ENCODE measurements around the gene ANKFY1. TPM values are rescaled to one million over a fixed set of nuclear protein-coding genes. Genes with fewer than 3 reads are reported as not detected.
A peak's percentile ranks its signal among the peaks of the same experiment; 100 is the strongest.

Gene ANKFY1
- total RNA-seq, 1 experiment from 2014 or later = 46.8 TPM

DNA sequence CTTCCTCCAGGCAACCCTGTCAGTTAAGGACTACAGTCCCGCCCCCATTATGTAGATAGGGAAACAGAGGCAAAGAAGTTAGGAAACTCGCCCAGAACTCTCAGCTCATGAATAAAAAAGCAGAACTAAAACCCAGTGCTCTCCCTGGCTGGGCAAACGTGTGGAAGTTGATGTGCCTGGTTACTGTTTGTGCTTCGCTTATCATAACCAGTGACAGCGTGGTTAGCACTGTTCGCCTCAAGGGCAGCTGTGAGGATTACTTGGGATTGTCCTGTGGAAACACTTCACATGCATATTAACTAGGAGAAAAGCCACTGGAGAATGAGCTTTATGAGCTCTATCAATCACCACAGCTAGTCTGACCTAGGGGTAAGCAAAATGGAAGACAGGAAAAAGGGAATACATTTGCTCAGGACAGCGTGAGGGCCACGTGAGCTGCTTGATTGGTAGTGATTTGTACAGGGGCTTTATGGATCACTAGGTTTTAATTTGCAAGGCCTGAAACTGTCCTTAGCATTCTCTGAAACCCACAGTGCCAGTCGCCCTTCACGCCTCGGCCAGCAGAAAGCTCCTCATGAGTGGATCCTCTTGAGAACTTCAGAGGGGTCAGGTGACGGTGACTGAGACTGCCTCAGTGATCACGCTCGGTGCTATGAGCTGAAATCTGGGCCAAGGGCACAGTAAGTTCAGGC, 100.9 kb downstream of the ANKFY1 start (continued):
- TF ChIP-seq, protein P1, sequence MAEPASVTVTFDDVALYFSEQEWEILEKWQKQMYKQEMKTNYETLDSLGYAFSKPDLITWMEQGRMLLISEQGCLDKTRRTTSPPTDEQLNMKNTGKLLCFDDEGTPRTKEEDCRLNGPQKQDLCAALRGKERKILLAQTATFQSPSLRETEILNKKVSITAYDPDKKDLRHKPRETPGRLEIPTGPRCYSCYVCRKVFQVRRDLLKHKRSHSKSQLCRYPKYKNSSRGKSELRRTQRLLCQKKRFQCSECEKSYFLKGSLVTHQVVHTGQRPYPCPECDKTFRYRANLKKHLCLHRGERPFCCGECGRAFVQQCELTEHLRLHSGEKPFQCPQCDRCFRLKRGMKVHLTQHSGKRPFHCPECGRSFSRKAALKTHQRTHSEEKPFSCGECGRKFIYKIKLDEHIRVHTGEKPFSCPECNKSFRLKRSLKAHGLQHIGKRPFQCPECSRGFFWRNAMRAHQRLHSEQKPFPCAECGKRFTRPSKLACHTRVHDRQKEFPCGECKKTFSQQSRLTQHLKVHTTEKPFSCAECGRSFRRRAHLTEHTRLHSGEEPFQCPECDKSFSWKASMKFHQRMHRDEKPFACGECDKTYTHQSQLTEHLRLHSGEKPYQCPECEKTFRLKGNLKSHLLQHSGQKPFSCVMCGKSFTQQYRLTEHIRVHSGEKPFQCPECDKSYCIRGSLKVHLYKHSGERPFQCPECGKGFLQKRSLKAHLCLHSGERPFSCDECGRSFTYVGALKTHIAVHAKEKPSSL (CRISPR knock-in tag; conservative IDR thresholded peaks at IDR 0.05) = no peak
- no peak for TF ChIP-seq NFYB (CRISPR knock-in tag; conservative IDR thresholded peaks at IDR 0.05; ENCODE audit: low read depth)
- TF ChIP-seq, protein P2, sequence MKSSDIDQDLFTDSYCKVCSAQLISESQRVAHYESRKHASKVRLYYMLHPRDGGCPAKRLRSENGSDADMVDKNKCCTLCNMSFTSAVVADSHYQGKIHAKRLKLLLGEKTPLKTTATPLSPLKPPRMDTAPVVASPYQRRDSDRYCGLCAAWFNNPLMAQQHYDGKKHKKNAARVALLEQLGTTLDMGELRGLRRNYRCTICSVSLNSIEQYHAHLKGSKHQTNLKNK (CRISPR knock-in tag; IDR thresholded peaks at IDR 0.05) = no peak
- no peak for TF ChIP-seq ELF4 (CRISPR knock-in tag; IDR thresholded peaks at IDR 0.05; ENCODE audit: low read depth)

DNA sequence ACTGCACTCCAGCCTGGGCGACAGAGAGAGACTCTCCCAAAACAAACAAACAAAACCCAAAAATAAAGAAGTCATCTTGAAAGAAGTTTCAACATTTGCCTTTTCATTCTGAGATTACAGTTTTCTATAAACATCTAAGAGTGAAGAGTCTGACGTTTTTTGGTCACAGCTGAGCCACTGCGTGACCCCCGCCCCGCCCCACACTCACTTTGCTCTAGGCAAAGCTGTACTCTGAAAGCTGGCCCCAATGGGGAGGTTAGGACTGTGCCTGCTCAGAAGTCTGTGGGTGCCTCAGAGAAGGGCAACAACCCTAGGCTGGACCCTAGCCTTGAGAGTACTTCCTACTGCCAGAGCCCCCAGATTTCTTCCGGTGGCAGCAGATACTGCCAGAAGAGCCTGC, 101.5 kb downstream of the ANKFY1 start:
- Mint-ChIP-seq H3K27me3 (ENCODE audit: low read depth) (no peaks in the 10 kb centered on the region), H3K4me1 (peaks cover 16% of the 10 kb centered on the region), H3K36me3 (peaks cover 24% of the 10 kb centered on the region), H3K27ac (peak overlapping the region; percentile 28; the same call in 1 of the 2 replicates), H3K4me3 (no peak overlapping the region), H3K9me3 (no peaks in the 10 kb centered on the region)
- ChIA-PET CTCF (interaction anchor here (0.7 to 3.1 kb wide), 5 partner anchors 12 to 251 kb away, joined by 3 to 13 read pairs (median 4); no protein-coding TSS in a partner anchor), POLR2A (interaction anchor here (0.9 kb wide), 1 partner anchor 19 kb away, joined by 3 read pairs; the partner anchor contains the start of genes CYB5D2 and ZZEF1)
- ATAC-seq (no peak; the same call in 1 of the 2 replicates), DNase-seq (ENCODE audit: low spot score) (no peak)
- no peak for TF ChIP-seq ZNF423 (CRISPR knock-in tag; IDR thresholded peaks at IDR 0.05)
- TF ChIP-seq JUN (CRISPR knock-in tag; IDR thresholded peaks at IDR 0.05) = no peak
- TF ChIP-seq ESRRA (CRISPR knock-in tag; IDR thresholded peaks at IDR 0.05; ENCODE audit: borderline replicate concordance) = no peak
- TF ChIP-seq SP1 (CRISPR knock-in tag; conservative IDR thresholded peaks at IDR 0.05) = no peak
- no peak for TF ChIP-seq ETV6 (CRISPR knock-in tag; IDR thresholded peaks at IDR 0.05)
- TF ChIP-seq, protein P3, sequence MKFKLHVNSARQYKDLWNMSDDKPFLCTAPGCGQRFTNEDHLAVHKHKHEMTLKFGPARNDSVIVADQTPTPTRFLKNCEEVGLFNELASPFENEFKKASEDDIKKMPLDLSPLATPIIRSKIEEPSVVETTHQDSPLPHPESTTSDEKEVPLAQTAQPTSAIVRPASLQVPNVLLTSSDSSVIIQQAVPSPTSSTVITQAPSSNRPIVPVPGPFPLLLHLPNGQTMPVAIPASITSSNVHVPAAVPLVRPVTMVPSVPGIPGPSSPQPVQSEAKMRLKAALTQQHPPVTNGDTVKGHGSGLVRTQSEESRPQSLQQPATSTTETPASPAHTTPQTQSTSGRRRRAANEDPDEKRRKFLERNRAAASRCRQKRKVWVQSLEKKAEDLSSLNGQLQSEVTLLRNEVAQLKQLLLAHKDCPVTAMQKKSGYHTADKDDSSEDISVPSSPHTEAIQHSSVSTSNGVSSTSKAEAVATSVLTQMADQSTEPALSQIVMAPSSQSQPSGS (CRISPR knock-in tag; IDR thresholded peaks at IDR 0.05; ENCODE audit: borderline replicate concordance, low read depth) = no peak
- TF ChIP-seq, protein P4, sequence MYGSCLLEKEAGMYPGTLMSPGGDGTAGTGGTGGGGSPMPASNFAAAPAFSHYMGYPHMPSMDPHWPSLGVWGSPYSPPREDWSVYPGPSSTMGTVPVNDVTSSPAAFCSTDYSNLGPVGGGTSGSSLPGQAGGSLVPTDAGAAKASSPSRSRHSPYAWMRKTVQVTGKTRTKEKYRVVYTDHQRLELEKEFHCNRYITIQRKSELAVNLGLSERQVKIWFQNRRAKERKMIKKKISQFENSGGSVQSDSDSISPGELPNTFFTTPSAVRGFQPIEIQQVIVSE (CRISPR knock-in tag; IDR thresholded peaks at IDR 0.05; ENCODE audit: borderline replicate concordance) = no peak
- TF ChIP-seq, protein P5, sequence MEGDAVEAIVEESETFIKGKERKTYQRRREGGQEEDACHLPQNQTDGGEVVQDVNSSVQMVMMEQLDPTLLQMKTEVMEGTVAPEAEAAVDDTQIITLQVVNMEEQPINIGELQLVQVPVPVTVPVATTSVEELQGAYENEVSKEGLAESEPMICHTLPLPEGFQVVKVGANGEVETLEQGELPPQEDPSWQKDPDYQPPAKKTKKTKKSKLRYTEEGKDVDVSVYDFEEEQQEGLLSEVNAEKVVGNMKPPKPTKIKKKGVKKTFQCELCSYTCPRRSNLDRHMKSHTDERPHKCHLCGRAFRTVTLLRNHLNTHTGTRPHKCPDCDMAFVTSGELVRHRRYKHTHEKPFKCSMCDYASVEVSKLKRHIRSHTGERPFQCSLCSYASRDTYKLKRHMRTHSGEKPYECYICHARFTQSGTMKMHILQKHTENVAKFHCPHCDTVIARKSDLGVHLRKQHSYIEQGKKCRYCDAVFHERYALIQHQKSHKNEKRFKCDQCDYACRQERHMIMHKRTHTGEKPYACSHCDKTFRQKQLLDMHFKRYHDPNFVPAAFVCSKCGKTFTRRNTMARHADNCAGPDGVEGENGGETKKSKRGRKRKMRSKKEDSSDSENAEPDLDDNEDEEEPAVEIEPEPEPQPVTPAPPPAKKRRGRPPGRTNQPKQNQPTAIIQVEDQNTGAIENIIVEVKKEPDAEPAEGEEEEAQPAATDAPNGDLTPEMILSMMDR (IDR thresholded peaks at IDR 0.05) = no peak
- TF ChIP-seq, protein P6, sequence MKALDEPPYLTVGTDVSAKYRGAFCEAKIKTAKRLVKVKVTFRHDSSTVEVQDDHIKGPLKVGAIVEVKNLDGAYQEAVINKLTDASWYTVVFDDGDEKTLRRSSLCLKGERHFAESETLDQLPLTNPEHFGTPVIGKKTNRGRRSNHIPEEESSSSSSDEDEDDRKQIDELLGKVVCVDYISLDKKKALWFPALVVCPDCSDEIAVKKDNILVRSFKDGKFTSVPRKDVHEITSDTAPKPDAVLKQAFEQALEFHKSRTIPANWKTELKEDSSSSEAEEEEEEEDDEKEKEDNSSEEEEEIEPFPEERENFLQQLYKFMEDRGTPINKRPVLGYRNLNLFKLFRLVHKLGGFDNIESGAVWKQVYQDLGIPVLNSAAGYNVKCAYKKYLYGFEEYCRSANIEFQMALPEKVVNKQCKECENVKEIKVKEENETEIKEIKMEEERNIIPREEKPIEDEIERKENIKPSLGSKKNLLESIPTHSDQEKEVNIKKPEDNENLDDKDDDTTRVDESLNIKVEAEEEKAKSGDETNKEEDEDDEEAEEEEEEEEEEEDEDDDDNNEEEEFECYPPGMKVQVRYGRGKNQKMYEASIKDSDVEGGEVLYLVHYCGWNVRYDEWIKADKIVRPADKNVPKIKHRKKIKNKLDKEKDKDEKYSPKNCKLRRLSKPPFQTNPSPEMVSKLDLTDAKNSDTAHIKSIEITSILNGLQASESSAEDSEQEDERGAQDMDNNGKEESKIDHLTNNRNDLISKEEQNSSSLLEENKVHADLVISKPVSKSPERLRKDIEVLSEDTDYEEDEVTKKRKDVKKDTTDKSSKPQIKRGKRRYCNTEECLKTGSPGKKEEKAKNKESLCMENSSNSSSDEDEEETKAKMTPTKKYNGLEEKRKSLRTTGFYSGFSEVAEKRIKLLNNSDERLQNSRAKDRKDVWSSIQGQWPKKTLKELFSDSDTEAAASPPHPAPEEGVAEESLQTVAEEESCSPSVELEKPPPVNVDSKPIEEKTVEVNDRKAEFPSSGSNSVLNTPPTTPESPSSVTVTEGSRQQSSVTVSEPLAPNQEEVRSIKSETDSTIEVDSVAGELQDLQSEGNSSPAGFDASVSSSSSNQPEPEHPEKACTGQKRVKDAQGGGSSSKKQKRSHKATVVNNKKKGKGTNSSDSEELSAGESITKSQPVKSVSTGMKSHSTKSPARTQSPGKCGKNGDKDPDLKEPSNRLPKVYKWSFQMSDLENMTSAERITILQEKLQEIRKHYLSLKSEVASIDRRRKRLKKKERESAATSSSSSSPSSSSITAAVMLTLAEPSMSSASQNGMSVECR (CRISPR knock-in tag; IDR thresholded peaks at IDR 0.05; ENCODE audit: borderline replicate concordance) = no peak
- TF ChIP-seq NFATC4 (CRISPR knock-in tag; IDR thresholded peaks at IDR 0.05) = no peak
- TF ChIP-seq FOXP1 (CRISPR knock-in tag; IDR thresholded peaks at IDR 0.05; ENCODE audit: borderline replicate concordance) = no peak
- TF ChIP-seq, protein P7, sequence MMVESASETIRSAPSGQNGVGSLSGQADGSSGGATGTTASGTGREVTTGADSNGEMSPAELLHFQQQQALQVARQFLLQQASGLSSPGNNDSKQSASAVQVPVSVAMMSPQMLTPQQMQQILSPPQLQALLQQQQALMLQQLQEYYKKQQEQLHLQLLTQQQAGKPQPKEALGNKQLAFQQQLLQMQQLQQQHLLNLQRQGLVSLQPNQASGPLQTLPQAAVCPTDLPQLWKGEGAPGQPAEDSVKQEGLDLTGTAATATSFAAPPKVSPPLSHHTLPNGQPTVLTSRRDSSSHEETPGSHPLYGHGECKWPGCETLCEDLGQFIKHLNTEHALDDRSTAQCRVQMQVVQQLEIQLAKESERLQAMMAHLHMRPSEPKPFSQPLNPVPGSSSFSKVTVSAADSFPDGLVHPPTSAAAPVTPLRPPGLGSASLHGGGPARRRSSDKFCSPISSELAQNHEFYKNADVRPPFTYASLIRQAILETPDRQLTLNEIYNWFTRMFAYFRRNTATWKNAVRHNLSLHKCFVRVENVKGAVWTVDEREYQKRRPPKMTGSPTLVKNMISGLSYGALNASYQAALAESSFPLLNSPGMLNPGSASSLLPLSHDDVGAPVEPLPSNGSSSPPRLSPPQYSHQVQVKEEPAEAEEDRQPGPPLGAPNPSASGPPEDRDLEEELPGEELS (CRISPR knock-in tag; IDR thresholded peaks at IDR 0.05) = no peak
- no peak for TF ChIP-seq TEAD1 (CRISPR knock-in tag; IDR thresholded peaks at IDR 0.05)
- TF ChIP-seq, protein P8, sequence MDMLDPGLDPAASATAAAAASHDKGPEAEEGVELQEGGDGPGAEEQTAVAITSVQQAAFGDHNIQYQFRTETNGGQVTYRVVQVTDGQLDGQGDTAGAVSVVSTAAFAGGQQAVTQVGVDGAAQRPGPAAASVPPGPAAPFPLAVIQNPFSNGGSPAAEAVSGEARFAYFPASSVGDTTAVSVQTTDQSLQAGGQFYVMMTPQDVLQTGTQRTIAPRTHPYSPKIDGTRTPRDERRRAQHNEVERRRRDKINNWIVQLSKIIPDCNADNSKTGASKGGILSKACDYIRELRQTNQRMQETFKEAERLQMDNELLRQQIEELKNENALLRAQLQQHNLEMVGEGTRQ (CRISPR knock-in tag; IDR thresholded peaks at IDR 0.05) = no peak
- TF ChIP-seq, protein P2 (CRISPR knock-in tag; IDR thresholded peaks at IDR 0.05) = no peak
- TF ChIP-seq, protein P9, sequence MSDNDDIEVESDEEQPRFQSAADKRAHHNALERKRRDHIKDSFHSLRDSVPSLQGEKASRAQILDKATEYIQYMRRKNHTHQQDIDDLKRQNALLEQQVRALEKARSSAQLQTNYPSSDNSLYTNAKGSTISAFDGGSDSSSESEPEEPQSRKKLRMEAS (CRISPR knock-in tag; IDR thresholded peaks at IDR 0.05) = no peak
